DND-41 (cell line): Measurements from ENCODE around the gene SMTNL1.

Experiments used
- EZH2 ChIP-seq: IDR thresholded peaks from 3 replicates; pipeline ENCODE4 v1.6.1; 2012; ENCODE audit warnings: borderline replicate concordance, low read depth, mild to moderate bottlenecking, moderate library complexity, low read length, inconsistent platforms; ENCODE audit not compliant: severe bottlenecking
- TF ChIP-seq, protein P1 (sequence below): IDR thresholded peaks from 2 replicates; pipeline ENCODE4 v1.5.1; 2012; ENCODE audit warnings: borderline replicate concordance, low read length, moderate library complexity, mild to moderate bottlenecking; ENCODE audit not compliant: poor library complexity, severe bottlenecking; ENCODE audit errors: extremely low read depth

DNA sequence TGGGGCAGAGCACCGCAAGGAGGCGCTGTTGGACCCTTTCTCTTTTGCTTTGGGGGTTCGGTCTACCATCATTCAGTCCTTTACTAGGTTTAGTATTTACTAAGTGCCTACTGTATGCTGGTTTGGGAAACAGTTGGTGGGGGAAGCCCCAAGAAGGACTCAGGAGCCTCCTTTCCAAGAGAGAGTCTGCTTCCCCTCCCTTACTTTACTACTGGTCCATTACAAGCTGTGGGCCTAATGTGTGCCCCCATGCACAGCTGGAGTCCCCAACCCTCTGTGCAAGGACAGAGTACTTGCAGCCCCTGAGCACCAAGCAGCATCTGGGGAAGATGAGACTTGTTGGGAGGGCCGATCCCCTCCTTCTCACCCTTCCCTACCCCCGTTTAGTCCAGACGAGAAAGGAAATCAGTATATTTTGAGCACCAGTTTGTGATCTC is 31.0 kb downstream of the SMTNL1 start:
- TF ChIP-seq EZH2 = no peak
- TF ChIP-seq, protein P1, sequence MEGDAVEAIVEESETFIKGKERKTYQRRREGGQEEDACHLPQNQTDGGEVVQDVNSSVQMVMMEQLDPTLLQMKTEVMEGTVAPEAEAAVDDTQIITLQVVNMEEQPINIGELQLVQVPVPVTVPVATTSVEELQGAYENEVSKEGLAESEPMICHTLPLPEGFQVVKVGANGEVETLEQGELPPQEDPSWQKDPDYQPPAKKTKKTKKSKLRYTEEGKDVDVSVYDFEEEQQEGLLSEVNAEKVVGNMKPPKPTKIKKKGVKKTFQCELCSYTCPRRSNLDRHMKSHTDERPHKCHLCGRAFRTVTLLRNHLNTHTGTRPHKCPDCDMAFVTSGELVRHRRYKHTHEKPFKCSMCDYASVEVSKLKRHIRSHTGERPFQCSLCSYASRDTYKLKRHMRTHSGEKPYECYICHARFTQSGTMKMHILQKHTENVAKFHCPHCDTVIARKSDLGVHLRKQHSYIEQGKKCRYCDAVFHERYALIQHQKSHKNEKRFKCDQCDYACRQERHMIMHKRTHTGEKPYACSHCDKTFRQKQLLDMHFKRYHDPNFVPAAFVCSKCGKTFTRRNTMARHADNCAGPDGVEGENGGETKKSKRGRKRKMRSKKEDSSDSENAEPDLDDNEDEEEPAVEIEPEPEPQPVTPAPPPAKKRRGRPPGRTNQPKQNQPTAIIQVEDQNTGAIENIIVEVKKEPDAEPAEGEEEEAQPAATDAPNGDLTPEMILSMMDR = peak; percentile 98
